ENCODE data around the gene HCN4. TPM values are rescaled to one million over a fixed set of nuclear protein-coding genes. Genes with fewer than 3 reads are reported as not detected.
A peak's percentile ranks its signal among the peaks of the same experiment; 100 is the strongest.

The HCN4 gene
- total and polyA plus RNA-seq, 3 donors from 2014 or later = 9.1 to 17.6 (median 12.6) TPM

GRCh38 chr15:73330206-73331051 is 38.3 kb downstream of the HCN4 start:
- intact Hi-C loops (cut with DNase I; ENCODE audit: low total_unique reads) = no loop called here
- WGBS, 2 donors = 52 to 58% methylated on average over 7 to 15 of the region's 15 CpGs
- H3K9me3 ChIP-seq = no peaks in the 10 kb centered on the region
- peaks cover 22% of the 10 kb centered on the region for H3K4me1 ChIP-seq
- H3K27ac ChIP-seq = peak overlapping the region; percentile 47 to 50
- no peaks in the 10 kb centered on the region for H3K27me3 ChIP-seq
- DNase-seq = peak; percentile 51
- no peaks in the 10 kb centered on the region for H3K36me3 ChIP-seq (ENCODE audit: low read depth, missing control alignments)
- TF ChIP-seq POLR2A (IDR thresholded peaks at IDR 0.05) = no peak
- TF ChIP-seq, protein P1, sequence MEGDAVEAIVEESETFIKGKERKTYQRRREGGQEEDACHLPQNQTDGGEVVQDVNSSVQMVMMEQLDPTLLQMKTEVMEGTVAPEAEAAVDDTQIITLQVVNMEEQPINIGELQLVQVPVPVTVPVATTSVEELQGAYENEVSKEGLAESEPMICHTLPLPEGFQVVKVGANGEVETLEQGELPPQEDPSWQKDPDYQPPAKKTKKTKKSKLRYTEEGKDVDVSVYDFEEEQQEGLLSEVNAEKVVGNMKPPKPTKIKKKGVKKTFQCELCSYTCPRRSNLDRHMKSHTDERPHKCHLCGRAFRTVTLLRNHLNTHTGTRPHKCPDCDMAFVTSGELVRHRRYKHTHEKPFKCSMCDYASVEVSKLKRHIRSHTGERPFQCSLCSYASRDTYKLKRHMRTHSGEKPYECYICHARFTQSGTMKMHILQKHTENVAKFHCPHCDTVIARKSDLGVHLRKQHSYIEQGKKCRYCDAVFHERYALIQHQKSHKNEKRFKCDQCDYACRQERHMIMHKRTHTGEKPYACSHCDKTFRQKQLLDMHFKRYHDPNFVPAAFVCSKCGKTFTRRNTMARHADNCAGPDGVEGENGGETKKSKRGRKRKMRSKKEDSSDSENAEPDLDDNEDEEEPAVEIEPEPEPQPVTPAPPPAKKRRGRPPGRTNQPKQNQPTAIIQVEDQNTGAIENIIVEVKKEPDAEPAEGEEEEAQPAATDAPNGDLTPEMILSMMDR (IDR thresholded peaks at IDR 0.05) = no peak
- H3K4me3 ChIP-seq = no peak overlapping the region

- no peak overlapping the region for H3K4me3 ChIP-seq
- H3K4me1 ChIP-seq = peaks cover 22% of the 10 kb centered on the region
- TF ChIP-seq, protein P1 (IDR thresholded peaks at IDR 0.05) = no peak
- no peak for TF ChIP-seq POLR2A (IDR thresholded peaks at IDR 0.05)
- H3K27me3 ChIP-seq = no peaks in the 10 kb centered on the region
- DNase-seq = peak; percentile 72
- H3K36me3 ChIP-seq (ENCODE audit: low read depth, missing control alignments) = no peaks in the 10 kb centered on the region
- 63 to 77% methylated on average over 9 to 21 of the region's 21 CpGs for WGBS, 2 donors
- H3K27ac ChIP-seq = peak overlapping the region; percentile 47 to 50
- no peaks in the 10 kb centered on the region for H3K9me3 ChIP-seq
- intact Hi-C loops (cut with DNase I; ENCODE audit: low total_unique reads) = no loop called here
Observed at GRCh38 chr15:73329501-73330200, 39.1 kb downstream of the HCN4 start.

DNA sequence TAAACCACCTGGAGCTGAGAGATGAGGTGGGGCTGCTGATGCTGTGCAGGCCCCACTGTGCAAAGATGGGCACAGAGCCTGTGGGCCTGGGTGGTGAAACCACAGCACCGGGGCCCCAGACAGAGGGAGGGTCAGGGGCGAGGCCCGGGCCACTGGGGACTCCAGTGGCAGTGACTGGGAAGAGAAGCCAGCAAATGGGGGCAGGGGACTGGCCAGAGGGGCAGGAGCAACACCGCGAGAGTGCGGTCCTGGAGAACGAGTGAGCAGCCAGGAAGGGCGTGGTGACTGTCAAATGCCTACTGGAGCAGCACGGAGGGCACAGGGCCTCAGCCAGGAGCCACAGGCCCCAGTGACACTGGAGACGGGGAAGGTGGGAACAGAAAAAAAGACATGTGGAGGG is 39.8 kb downstream of the HCN4 start:
- Histone ChIP-seq H3K4me1 (peaks cover 22% of the 10 kb centered on the region), H3K4me3 (no peak overlapping the region), H3K27ac (no peak overlapping the region), H3K9me3 (no peaks in the 10 kb centered on the region), H3K36me3 (ENCODE audit: low read depth, missing control alignments) (no peaks in the 10 kb centered on the region), H3K27me3 (no peaks in the 10 kb centered on the region)
- TF ChIP-seq, protein P1 (IDR thresholded peaks at IDR 0.05) = no peak
- TF ChIP-seq POLR2A (IDR thresholded peaks at IDR 0.05) = no peak
- no peak for DNase-seq
- 90 to 96% methylated on average over 10 of the region's 10 CpGs for WGBS, 2 donors
- intact Hi-C loops (cut with DNase I; ENCODE audit: low total_unique reads) = no loop called here

DNA sequence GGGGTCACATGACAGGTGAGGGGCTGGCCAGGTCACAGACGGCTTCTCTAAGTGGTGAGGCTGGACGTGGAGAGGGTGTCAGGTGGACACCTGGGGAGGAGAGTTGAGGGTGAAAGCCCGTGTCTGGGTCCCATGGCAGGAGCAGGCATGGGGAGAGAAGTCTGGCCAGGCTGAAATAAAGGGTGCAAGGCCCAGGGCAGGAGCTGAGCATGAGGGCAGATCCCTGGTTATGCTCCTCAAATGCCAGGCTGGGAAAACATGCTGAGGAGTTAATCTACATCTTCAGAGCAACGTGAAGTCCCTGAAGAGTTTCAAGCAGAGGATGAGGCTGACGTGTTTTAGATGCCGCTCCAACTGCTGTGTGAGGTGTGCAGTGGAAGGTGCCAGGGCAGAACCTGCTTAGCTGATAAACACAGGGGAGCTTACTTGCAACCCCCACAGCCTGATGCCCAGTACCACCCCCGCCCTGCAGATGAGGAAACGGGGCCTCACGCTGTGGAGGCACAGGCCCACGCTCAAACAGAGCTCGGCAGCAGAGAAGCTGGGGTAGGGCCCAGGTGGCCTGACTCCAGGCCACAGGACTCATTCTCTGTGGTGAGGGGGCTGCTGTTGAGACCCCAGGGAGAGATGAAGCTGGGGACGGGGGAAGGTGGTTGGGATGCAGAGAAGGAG is 40.5 kb downstream of the HCN4 start:
- no peak for DNase-seq
- H3K4me3 ChIP-seq = no peak overlapping the region
- intact Hi-C loops (cut with DNase I; ENCODE audit: low total_unique reads) = no loop called here
- H3K9me3 ChIP-seq = no peaks in the 10 kb centered on the region
- no peaks in the 10 kb centered on the region for H3K36me3 ChIP-seq (ENCODE audit: low read depth, missing control alignments)
- H3K27ac ChIP-seq = no peak overlapping the region
- TF ChIP-seq, protein P1 (IDR thresholded peaks at IDR 0.05) = no peak
- no peak for TF ChIP-seq POLR2A (IDR thresholded peaks at IDR 0.05)
- H3K4me1 ChIP-seq = peaks cover 22% of the 10 kb centered on the region
- H3K27me3 ChIP-seq = no peaks in the 10 kb centered on the region
- 89 to 92% methylated on average over 12 of the region's 12 CpGs for WGBS, 2 donors
